A549 (cell line): Measurements from ENCODE around the gene WNT7B. TPM values are rescaled to one million over a fixed set of nuclear protein-coding genes. Genes with fewer than 3 reads are reported as not detected.

Experiments
- ATAC-seq, 2 experiments: fragments of 200-7000 bp in 1 of 2; fragments of >200 bp in 1 of 2; cut with Nextera tagmentation in 1 of 2; cut with Tn5 transposase in 1 of 2; 3 replicates each; pipeline versions ENCODE4 v1.8.0 to v1.9.1; 2018 to 2020; ENCODE audit warnings: mild to moderate bottlenecking in 1 of 2, moderate library complexity in 1 of 2
- CTCF ChIA-PET: fragments of 300-600 bp; sonication (Branson Sonifier 250); formaldehyde crosslinking; extraction: SDS; loops from one replicate; lab custom pipeline; 2021; ENCODE audit warnings: antibody characterized with exemption, inconsistent platforms; lab: Yijun Ruan, JAX
- POLR2A ChIA-PET: fragments of 350-600 bp; formaldehyde crosslinking; extraction: SDS; loops from one replicate; lab custom pipeline; 2021; ENCODE audit warnings: antibody characterized with exemption, inconsistent platforms; lab: Yijun Ruan, JAX
- DNase-seq, 2 experiments: peaks; one replicate each; pipeline versions ENCODE4 v3.0.0 to v3.0.0-alpha.2; 2011 to 2016; ENCODE audit warnings: low read depth in 1 of 2, low spot score in 1 of 2
- FAIRE-seq: peaks from 2 replicates; lab custom pipeline; 2011; peaks lifted over from hg19 to GRCh38; lab: Jason Lieb, UNC
- H3K27ac ChIP-seq, 2 experiments: fragments of >200 bp; sonication (Bioruptor Twin); formaldehyde crosslinking; 3 replicates each; pipeline ENCODE4 v1.5.1; 2016 to 2017
- H3K4me1 ChIP-seq: fragments of >200 bp; sonication (Bioruptor Twin); formaldehyde crosslinking; 3 replicates; pipeline ENCODE4 v1.6.1; 2016
- H3K4me2 ChIP-seq: fragments of >200 bp; sonication (Bioruptor Twin); formaldehyde crosslinking; 3 replicates; pipeline ENCODE4 v1.6.1; 2016
- H3K4me3 ChIP-seq: fragments of >200 bp; sonication (Bioruptor Twin); formaldehyde crosslinking; 3 replicates; pipeline ENCODE4 v1.5.1; 2016
- H3K9me3 ChIP-seq: fragments of >200 bp; sonication (Bioruptor Twin); formaldehyde crosslinking; 3 replicates; pipeline ENCODE4 v1.6.1; 2016
- CBX2 ChIP-seq: fragments of 200-600 bp; sonication (generic); IDR thresholded peaks from 2 replicates; pipeline ENCODE4 v1.6.1; 2016; ENCODE audit warnings: low read depth, mild to moderate bottlenecking, borderline replicate concordance
- CBX8 ChIP-seq: fragments of 200-600 bp; sonication (generic); IDR thresholded peaks from 2 replicates; pipeline ENCODE4 v1.6.1; 2016
- CHD4 ChIP-seq: fragments of 200-600 bp; sonication (generic); IDR thresholded peaks from 2 replicates; pipeline ENCODE4 v1.6.1; 2016; ENCODE audit warnings: antibody characterized with exemption, mild to moderate bottlenecking, borderline replicate concordance
- EHF ChIP-seq: fragments of 250-450 bp; sonication (Bioruptor Pico); IDR thresholded peaks from 2 replicates; pipeline ENCODE4 v1.5.0; 2020; ENCODE audit warnings: mild to moderate bottlenecking
- EP300 ChIP-seq, 2 experiments: fragments of >200 bp; sonication (Bioruptor Twin); formaldehyde crosslinking; IDR thresholded peaks; 2 replicates in 1 of 2; 3 replicates in 1 of 2; pipeline ENCODE4 v1.6.1; 2016 to 2017
- FOXS1 ChIP-seq: fragments of 250-450 bp; sonication (Bioruptor Pico); IDR thresholded peaks from 2 replicates; pipeline ENCODE4 v1.5.0; 2020; ENCODE audit warnings: mild to moderate bottlenecking, moderate library complexity
- HDAC2 ChIP-seq: fragments of 200-600 bp; sonication (generic); IDR thresholded peaks from 2 replicates; pipeline ENCODE4 v1.6.1; 2016
- HOXB5 ChIP-seq: fragments of 250-450 bp; sonication (Bioruptor Pico); IDR thresholded peaks from 2 replicates; pipeline ENCODE4 v1.5.0; 2020; ENCODE audit warnings: mild to moderate bottlenecking, moderate library complexity
- KDM5A ChIP-seq: fragments of 200-600 bp; sonication (generic); IDR thresholded peaks from 2 replicates; pipeline ENCODE4 v1.6.1; 2016; ENCODE audit warnings: antibody characterized with exemption, mild to moderate bottlenecking
- MAX ChIP-seq: IDR thresholded peaks from 2 replicates; pipeline ENCODE4 v1.6.1; 2012
- MAZ ChIP-seq: fragments of 150-350 bp; IDR thresholded peaks from 2 replicates; pipeline ENCODE4 v1.6.1; 2014; ENCODE audit warnings: antibody characterized with exemption, low read depth, low read length, borderline replicate concordance
- MYC ChIP-seq: IDR thresholded peaks from 2 replicates; pipeline ENCODE4 v1.6.1; 2012; ENCODE audit warnings: mild to moderate bottlenecking, inconsistent platforms, low read length, improper control_type of control experiment, borderline replicate concordance
- NFE2L2 ChIP-seq: fragments of 150-350 bp; conservative IDR thresholded peaks from 2 replicates; pipeline ENCODE4 v1.6.1; 2014; ENCODE audit warnings: low read length
- PHF8 ChIP-seq: fragments of 200-600 bp; sonication (generic); IDR thresholded peaks from 2 replicates; pipeline ENCODE4 v1.6.1; 2016; ENCODE audit warnings: low read depth, mild to moderate bottlenecking, antibody characterized with exemption, moderate library complexity, borderline replicate concordance
- RAD21 ChIP-seq, 2 experiments: fragments of >200 bp in 1 of 2; sonication (Bioruptor Twin) in 1 of 2; formaldehyde crosslinking in 1 of 2; IDR thresholded peaks in 1 of 2; conservative IDR thresholded peaks in 1 of 2; 2 replicates in 1 of 2; 3 replicates in 1 of 2; pipeline ENCODE4 v1.6.1; 2012 to 2018; ENCODE audit warnings: inconsistent platforms in 1 of 2
- RARB ChIP-seq: fragments of 250-450 bp; sonication (Bioruptor Pico); IDR thresholded peaks from 2 replicates; pipeline ENCODE4 v1.8.0; 2021; ENCODE audit warnings: mild to moderate bottlenecking, moderate library complexity
- REST ChIP-seq: fragments of 200-600 bp; sonication (generic); IDR thresholded peaks from 2 replicates; pipeline ENCODE4 v1.6.1; 2016; ENCODE audit warnings: antibody characterized with exemption, mild to moderate bottlenecking, moderate library complexity
- TFCP2L1 ChIP-seq: fragments of 250-450 bp; sonication (Bioruptor Pico); IDR thresholded peaks from 2 replicates; pipeline ENCODE4 v1.5.0; 2021; ENCODE audit warnings: mild to moderate bottlenecking
- USF2 ChIP-seq: fragments of 450-650 bp; IDR thresholded peaks from 2 replicates; pipeline ENCODE4 v1.6.1; 2014; ENCODE audit warnings: antibody characterized with exemption
- ZC3H11A ChIP-seq: fragments of 450-650 bp; IDR thresholded peaks from 2 replicates; pipeline ENCODE4 v1.6.1; 2014; ENCODE audit warnings: antibody characterized with exemption, mild to moderate bottlenecking
- ZNF302 ChIP-seq: fragments of 250-450 bp; sonication (Bioruptor Pico); IDR thresholded peaks from 2 replicates; pipeline ENCODE4 v1.9.0; 2021; ENCODE audit warnings: inconsistent platforms, mild to moderate bottlenecking, moderate library complexity
- ZSCAN20 ChIP-seq: fragments of 250-450 bp; sonication (Bioruptor Pico); IDR thresholded peaks from 2 replicates; pipeline ENCODE4 v1.8.0; 2022; ENCODE audit warnings: mild to moderate bottlenecking, moderate library complexity
- WGBS: methylation state at CpG from one replicate; pipeline ENCODE4 v1.1.6; 2017; ENCODE audit errors: missing lambda C conversion rate; 5-methylcytosine and 5-hydroxymethylcytosine counted together
- polyA plus RNA-seq, 4 experiments: library from polyadenylated mRNA; depleted of rRNA in 3 of 4; stranded (reverse); fragments of >200 nt; fragmentation: RNase III in 1 of 4; extraction: RNeasy Plus Mini Kit Qiagen cat#74134 plus additional on column Dnase treatment in 1 of 4; gene quantifications; 2 replicates in 3 of 4; 3 replicates in 1 of 4; pipeline ENCODE4 v1.2.3, GENCODE V29; 2011 to 2017
- TF ChIP-seq, protein P1 (sequence below): fragments of 150-350 bp; IDR thresholded peaks from 2 replicates; pipeline ENCODE4 v1.6.1; 2014; ENCODE audit warnings: low read depth, mild to moderate bottlenecking, low read length
- TF ChIP-seq, protein P2 (sequence below): fragments of 250-450 bp; sonication (Bioruptor Pico); IDR thresholded peaks from 2 replicates; pipeline ENCODE4 v1.5.0; 2021; ENCODE audit warnings: mild to moderate bottlenecking, moderate library complexity, borderline replicate concordance
- TF ChIP-seq, protein P3 (sequence below): IDR thresholded peaks from 2 replicates; pipeline ENCODE4 v1.6.1; 2012; ENCODE audit warnings: low read depth, borderline replicate concordance

The WNT7B gene
- polyA plus RNA-seq, 2 of the 4 experiments (the other 2 are of a cell fraction), result 16.9 to 80.8 TPM

- H3K27ac ChIP-seq, result 0 out of 6 replicates have a peak overlapping the region, but pooled peaks of 1 of the 2 experiments have one; percentile 9
- no peak overlapping the region for H3K4me2 ChIP-seq
- no peak for DNase-seq
- ATAC-seq, result no peak
- no peaks in the 10 kb centered on the region for H3K9me3 ChIP-seq
- H3K4me1 ChIP-seq, result peaks cover 70% of the 10 kb centered on the region
- no peak for TF ChIP-seq CBX8
- TF ChIP-seq HDAC2, result no peak
- no peak for TF ChIP-seq EP300 (IDR thresholded peaks at IDR 0.05)
- TF ChIP-seq CHD4, result no peak
- TF ChIP-seq ZSCAN20 (CRISPR knock-in tag), result no peak
- no peak for TF ChIP-seq EHF (CRISPR knock-in tag)
- no peak for TF ChIP-seq NFE2L2
- no peak for TF ChIP-seq HOXB5 (CRISPR knock-in tag)
- no peak for TF ChIP-seq RAD21 (conservative IDR thresholded peaks at IDR 0.05 in 1 of 2, IDR thresholded peaks at IDR 0.05 in 1 of 2)
- no peak for TF ChIP-seq FOXS1
- TF ChIP-seq ZC3H11A, result no peak
- TF ChIP-seq, all 56 proteins: peak for 0
- whole genome bisulfite sequencing, result 88% methylated on average over 12 of the region's 16 CpGs
- CTCF ChIA-PET, result interaction anchor here (0.6 to 3.9 kb wide), 3 partner anchors 12 to 381 kb away, joined by 4 to 13 read pairs (median 6); no protein-coding TSS in a partner anchor
- no peak for FAIRE-seq
- H3K4me3 ChIP-seq, result no peak overlapping the region
- POLR2A ChIA-PET, result no interaction called here
Measured at GRCh38 chr22:45958971-45959370, 18.0 kb downstream of the WNT7B start.

- DNase-seq (no peak), ATAC-seq (peak in 1 of 2 experiments; percentile 13; a peak in 1 of 6 replicates), FAIRE-seq (no peak)
- ChIA-PET POLR2A (no interaction called here), CTCF (interaction anchor here (1.3 to 1.6 kb wide), 2 partner anchors 11 to 46 kb away, joined by 4 to 5 read pairs; no protein-coding TSS in a partner anchor)
- Histone ChIP-seq H3K9me3 (no peaks in the 10 kb centered on the region), H3K4me2 (no peak overlapping the region), H3K27ac (no peak overlapping the region), H3K4me1 (peaks cover 70% of the 10 kb centered on the region), H3K4me3 (no peak overlapping the region)
- WGBS, result 91% methylated on average over 6 of the region's 10 CpGs
- TF ChIP-seq MAZ, result no peak
- TF ChIP-seq USF2, result no peak
- TF ChIP-seq REST, result no peak
- TF ChIP-seq MAX, result no peak
- TF ChIP-seq ZNF302 (CRISPR knock-in tag), result no peak
- no peak for TF ChIP-seq KDM5A
- no peak for TF ChIP-seq PHF8
- TF ChIP-seq ZSCAN20 (CRISPR knock-in tag), result no peak
- TF ChIP-seq CBX2, result no peak
- TF ChIP-seq, protein P1, sequence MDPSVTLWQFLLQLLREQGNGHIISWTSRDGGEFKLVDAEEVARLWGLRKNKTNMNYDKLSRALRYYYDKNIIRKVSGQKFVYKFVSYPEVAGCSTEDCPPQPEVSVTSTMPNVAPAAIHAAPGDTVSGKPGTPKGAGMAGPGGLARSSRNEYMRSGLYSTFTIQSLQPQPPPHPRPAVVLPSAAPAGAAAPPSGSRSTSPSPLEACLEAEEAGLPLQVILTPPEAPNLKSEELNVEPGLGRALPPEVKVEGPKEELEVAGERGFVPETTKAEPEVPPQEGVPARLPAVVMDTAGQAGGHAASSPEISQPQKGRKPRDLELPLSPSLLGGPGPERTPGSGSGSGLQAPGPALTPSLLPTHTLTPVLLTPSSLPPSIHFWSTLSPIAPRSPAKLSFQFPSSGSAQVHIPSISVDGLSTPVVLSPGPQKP, result no peak
- no peak for TF ChIP-seq TFCP2L1 (CRISPR knock-in tag)
- no peak for TF ChIP-seq MYC
- TF ChIP-seq, protein P2, sequence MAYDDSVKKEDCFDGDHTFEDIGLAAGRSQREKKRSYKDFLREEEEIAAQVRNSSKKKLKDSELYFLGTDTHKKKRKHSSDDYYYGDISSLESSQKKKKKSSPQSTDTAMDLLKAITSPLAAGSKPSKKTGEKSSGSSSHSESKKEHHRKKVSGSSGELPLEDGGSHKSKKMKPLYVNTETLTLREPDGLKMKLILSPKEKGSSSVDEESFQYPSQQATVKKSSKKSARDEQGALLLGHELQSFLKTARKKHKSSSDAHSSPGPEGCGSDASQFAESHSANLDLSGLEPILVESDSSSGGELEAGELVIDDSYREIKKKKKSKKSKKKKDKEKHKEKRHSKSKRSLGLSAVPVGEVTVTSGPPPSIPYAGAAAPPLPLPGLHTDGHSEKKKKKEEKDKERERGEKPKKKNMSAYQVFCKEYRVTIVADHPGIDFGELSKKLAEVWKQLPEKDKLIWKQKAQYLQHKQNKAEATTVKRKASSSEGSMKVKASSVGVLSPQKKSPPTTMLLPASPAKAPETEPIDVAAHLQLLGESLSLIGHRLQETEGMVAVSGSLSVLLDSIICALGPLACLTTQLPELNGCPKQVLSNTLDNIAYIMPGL (CRISPR knock-in tag), result no peak
- TF ChIP-seq, protein P3, sequence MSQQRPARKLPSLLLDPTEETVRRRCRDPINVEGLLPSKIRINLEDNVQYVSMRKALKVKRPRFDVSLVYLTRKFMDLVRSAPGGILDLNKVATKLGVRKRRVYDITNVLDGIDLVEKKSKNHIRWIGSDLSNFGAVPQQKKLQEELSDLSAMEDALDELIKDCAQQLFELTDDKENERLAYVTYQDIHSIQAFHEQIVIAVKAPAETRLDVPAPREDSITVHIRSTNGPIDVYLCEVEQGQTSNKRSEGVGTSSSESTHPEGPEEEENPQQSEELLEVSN, result no peak
- TF ChIP-seq RARB (CRISPR knock-in tag), result no peak
Measured at GRCh38 chr22:45957826-45958225, 19.1 kb downstream of the WNT7B start.
